Adipocyte (in vitro differentiated cells): ENCODE results near the gene FN3K.

Experiments used
- DNase-seq: peaks from one replicate; pipeline ENCODE4 v3.0.0-alpha.2; 2015; ENCODE audit warnings: low read depth
- H3K27me3 ChIP-seq: replicated peaks from 2 replicates; pipeline ENCODE4 v1.7.0; 2013; ENCODE audit warnings: mild to moderate bottlenecking, low read length, moderate library complexity; ENCODE audit not compliant: control insufficient read depth, insufficient read depth
- H3K36me3 ChIP-seq: 2 replicates; pipeline ENCODE4 v1.7.0; 2013; ENCODE audit warnings: low read length, mild to moderate bottlenecking, moderate library complexity; ENCODE audit not compliant: control insufficient read depth, insufficient read depth, severe bottlenecking
- H3K4me1 ChIP-seq: 2 replicates; pipeline ENCODE4 v1.7.0; 2013; ENCODE audit warnings: mild to moderate bottlenecking, low read length, moderate library complexity; ENCODE audit not compliant: control insufficient read depth, insufficient read depth
- H3K4me3 ChIP-seq: 2 replicates; pipeline ENCODE4 v1.7.0; 2013; ENCODE audit warnings: mild to moderate bottlenecking, low read length, moderate library complexity
- H3K9ac ChIP-seq: 2 replicates; pipeline ENCODE4 v1.7.0; 2013; ENCODE audit warnings: mild to moderate bottlenecking, low read length, moderate library complexity
- H3K9me3 ChIP-seq: 2 replicates; pipeline ENCODE4 v1.7.0; 2013; ENCODE audit warnings: mild to moderate bottlenecking, low read length, moderate library complexity; ENCODE audit not compliant: control insufficient read depth

Gene FN3K

DNA sequence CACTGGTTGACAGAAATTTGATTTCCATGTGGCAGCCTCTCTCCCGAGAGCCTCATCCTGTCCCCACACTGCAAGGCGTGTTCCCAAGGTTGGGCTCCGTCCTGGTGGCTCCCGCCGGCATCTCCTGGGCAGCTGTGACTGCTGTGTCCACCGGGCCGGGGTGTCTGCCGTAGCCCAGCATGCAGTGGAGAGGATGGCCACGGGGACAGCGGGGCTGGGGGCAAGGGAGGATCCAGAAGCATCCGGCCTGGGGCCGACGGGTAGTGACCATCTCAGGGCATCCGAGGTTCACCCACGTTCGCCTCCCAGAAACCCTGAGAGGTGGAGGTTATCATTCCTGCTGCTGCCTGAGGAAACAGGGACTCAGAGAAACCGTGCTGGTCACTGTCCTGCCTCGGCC lies 29.7 kb upstream of the FN3K start:
- Histone ChIP-seq H3K9me3 (no peaks in the 10 kb centered on the region), H3K4me1 (no peaks in the 10 kb centered on the region), H3K36me3 (no peaks in the 10 kb centered on the region), H3K27me3 (peaks cover 29% of the 10 kb centered on the region), H3K9ac (no peak overlapping the region), H3K4me3 (no peak overlapping the region)
- no peak for DNase-seq

DNA sequence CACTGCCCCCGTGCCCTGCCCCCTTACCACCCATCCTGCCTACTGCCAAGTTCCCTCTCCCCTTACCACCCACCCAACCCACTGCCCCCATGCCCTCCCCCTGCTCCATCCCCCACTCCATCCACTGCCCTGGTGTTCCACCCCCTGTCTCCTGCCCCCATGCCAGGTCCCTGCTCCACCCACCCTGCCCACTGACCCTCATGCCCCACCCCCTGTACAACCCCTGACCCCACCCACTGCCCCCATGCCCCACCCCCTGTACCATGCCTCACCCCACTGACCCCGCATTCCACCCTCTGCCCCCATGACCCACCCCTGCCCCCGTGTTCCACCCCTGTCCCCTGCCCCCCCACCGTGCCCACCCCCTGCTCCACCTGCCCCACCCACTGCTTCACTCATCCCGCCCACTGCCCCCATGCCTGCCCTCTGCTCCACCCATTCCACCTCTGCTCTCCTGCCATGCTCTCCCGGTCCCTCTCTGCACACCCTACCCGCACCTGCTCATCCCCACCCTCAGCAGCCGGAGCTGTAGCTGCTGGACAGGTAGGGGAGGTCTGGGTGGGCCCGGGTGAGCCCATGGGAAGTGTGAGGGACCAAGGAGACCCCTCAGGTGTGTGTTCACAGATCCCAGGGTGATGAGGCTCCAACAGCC lies 26.3 kb upstream of the FN3K start:
- H3K4me3 ChIP-seq = no peak overlapping the region
- no peaks in the 10 kb centered on the region for H3K36me3 ChIP-seq
- peaks cover 35% of the 10 kb centered on the region for H3K27me3 ChIP-seq
- H3K9me3 ChIP-seq = no peaks in the 10 kb centered on the region
- no peak overlapping the region for H3K9ac ChIP-seq
- no peak for DNase-seq
- H3K4me1 ChIP-seq = no peaks in the 10 kb centered on the region

DNA sequence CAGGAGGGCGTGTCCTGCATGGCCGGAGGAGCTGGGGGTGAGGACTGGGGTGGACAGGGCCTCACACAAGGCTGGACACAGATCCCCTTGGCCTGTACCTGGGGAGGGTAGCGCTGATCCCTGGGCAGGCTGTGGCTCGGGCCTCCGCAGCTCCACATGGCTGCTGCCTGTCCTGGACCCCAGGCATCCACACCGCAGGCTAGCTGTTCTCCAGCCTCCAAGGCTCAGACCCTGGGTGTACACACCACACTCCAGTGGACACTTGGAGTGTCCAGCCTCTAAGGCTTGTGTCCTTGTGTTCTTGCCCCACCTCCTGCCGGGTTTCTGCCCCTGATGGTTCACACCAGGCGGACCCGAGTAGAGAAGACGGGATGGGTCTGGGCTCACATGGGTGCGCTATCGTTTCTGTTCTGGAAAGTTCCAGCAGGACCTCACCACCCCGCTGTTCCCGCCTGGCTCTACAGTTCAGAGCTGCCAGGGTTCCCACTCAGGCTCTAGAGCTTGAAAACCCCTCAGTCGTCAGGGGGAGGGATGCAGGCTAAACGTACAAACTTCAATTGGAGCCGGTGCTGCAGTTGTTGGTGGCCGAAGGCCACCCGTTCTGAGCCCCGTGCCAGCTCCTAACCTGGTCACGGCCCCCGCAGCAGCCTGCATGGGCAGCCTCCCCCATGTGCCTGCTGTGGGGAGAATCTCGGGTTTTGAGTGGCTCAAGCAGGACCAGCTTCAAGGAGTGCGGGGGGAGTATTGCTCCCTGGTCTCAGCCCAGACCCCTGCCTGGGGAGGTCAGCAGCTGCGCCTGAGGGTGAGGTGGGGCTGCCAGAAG lies 25.5 kb upstream of the FN3K start:
- Histone ChIP-seq H3K9me3 (no peaks in the 10 kb centered on the region), H3K4me1 (no peaks in the 10 kb centered on the region), H3K9ac (no peak overlapping the region), H3K36me3 (no peaks in the 10 kb centered on the region), H3K4me3 (no peak overlapping the region), H3K27me3 (peaks cover 29% of the 10 kb centered on the region)
- no peak for DNase-seq

DNA sequence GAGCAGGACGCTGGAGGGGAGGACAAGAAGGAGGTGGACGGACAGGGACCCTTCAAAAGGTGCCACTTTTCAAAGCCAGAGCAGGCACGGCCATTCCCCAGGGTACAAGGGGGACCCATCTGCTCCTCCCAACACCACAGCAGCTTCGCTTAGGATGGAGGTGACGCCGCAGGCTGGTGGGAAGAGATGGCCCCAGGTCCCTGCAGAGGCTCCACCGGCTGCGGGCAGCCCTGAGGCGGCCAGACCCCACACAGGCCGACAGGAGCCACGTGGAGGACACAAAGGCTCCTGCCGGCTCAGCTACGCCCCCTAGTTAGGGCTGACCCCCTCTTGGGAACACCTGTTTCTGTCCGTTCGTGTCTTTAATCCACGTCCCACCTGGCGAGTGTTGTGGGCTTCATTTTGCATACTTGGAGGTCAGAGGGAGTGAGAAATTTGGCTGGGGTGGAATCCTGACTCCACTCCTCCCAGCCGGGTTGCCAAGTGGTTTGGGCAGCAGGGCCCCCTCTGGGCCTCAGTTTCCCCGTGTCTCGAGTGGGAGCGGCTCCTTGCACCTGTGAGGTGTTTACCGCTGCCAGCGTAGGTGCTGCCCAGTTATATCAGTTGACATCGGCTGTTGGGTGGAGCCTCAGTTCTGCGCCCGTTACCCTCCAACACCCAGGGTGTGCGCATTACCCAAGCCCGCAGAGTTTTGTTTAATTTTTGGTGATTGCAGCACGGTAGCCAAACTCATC lies 24.7 kb upstream of the FN3K start:
- Histone ChIP-seq H3K4me3 (no peak overlapping the region), H3K36me3 (no peaks in the 10 kb centered on the region), H3K9me3 (no peaks in the 10 kb centered on the region), H3K9ac (no peak overlapping the region), H3K4me1 (peaks cover under 1% of the 10 kb centered on the region), H3K27me3 (peaks cover 21% of the 10 kb centered on the region)
- no peak for DNase-seq

DNA sequence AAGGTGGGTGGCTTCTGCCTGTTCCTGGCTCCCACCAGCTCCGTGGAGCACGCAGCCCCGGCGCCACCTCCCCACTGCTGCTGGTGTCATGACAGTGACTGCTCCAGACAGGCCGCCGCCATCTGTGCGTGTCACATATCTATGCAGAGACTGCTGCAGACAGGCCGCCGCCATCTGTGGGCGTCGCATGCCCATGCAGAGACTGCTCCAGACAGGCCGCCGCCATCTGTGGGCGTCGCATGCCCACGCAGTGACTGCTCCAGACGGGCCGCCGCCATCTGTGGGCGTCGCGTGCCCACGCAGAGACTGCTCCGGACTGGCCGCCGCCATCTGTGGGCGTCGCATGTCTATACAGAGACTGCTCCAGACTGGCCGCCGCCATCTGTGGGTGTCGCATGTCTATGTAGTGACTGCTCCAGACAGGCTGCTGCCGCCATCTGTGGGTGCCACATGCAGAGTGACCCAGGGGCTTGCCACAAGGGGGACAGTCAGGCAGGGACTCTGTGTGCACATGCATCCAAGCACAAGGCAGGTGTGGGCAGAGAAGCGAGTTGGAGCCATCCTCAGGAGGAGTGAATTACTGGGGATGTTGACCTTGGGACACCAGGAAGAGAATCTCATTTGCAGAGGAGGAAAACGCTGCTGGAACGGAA lies 22.2 kb upstream of the FN3K start:
- Histone ChIP-seq H3K4me3 (no peak overlapping the region), H3K4me1 (peaks cover 10% of the 10 kb centered on the region), H3K9me3 (no peaks in the 10 kb centered on the region), H3K36me3 (no peaks in the 10 kb centered on the region), H3K27me3 (peaks cover 21% of the 10 kb centered on the region), H3K9ac (no peak overlapping the region)
- DNase-seq = no peak

DNA sequence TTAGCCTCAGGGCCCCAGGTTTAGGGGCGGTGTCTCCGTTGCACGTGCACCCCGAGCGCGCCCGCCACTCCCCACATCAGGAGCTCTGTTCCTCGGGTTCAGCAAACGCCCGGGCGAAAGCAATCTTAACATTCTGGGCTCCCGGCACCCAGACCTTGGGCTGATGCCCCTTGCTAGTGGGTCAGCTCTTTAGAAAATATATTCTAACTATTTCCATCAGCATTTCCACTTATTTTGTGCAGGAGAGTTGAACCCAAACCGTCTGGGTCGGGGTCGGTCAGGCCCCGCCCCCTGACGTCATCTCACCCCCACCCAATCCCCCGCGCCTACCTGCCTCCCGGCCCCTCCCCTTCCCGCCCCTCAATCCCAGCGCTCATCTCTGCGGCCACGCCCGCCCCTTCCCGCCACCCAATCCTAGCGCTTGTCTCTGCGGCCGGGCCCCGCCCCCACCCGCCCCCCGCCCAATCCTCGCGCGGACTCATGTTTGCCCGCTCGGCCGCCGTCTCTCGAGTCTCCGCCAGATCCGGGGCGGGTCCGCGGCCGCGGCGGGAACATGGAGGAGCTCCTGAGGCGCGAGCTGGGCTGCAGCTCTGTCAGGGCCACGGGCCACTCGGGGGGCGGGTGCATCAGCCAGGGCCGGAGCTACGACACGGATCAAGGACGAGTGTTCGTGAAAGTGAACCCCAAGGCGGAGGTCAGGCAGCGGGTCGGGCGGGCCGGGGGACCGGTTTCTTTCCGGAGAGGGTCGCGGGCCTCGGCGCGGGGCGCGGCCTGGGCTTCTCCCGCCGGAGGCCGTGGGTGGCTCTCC lies 19.0 kb upstream of the FN3K start, which contains the start of gene FN3KRP:
Gene FN3KRP, plus strand, starts transcription at position 504 of the 808 bp plus-strand sequence. Its CDS starts 50 bp downstream, at position 554.
- H3K9ac ChIP-seq = peak within 1 kb of the TSS; percentile 86
- peaks cover 10% of the 10 kb centered on the region for H3K4me1 ChIP-seq
- H3K27me3 ChIP-seq = peaks cover 8% of the 10 kb centered on the region
- H3K36me3 ChIP-seq = peaks cover 12% of the 10 kb centered on the region
- H3K9me3 ChIP-seq = no peaks in the 10 kb centered on the region
- peak within 1 kb of the TSS; percentile 92 for H3K4me3 ChIP-seq
- DNase-seq = peak; percentile 97

DNA sequence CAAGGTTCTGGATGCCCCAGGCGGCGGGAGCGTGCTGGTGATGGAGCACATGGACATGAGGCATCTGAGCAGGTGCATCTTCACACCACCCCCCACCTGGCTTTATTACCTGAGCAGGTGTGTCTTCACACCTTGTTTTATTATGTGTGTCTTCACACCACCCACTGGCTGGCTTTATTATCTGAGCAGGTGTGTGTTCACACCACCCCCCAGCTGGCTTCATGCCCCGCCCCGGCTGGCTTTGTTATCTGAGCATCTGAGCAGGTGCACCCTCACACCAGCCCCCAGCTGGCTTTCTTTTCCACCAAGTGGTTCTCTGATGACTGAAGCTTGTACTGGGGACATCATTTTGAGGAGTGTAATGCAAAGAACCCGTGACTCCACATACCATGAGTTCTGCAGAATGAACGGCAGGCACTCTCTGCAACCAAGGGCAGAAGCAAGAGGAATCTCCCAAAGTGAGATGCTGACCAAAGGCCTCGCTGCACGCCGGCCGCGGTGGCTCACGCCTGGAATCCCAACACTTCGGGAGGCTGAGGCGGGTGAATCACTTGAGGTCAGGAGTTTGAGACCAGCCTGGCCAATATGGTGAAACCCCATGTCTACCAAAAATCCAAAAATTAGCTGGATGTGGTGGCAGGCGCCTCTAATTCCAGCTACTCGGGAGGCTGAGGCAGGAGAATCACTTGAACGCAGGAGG lies 16.3 kb upstream of the FN3K start:
- peaks cover 10% of the 10 kb centered on the region for H3K4me1 ChIP-seq
- H3K27me3 ChIP-seq = no peaks in the 10 kb centered on the region
- no peak overlapping the region for H3K9ac ChIP-seq
- no peak for DNase-seq
- no peak overlapping the region for H3K4me3 ChIP-seq
- H3K36me3 ChIP-seq = peaks cover 22% of the 10 kb centered on the region
- no peaks in the 10 kb centered on the region for H3K9me3 ChIP-seq

DNA sequence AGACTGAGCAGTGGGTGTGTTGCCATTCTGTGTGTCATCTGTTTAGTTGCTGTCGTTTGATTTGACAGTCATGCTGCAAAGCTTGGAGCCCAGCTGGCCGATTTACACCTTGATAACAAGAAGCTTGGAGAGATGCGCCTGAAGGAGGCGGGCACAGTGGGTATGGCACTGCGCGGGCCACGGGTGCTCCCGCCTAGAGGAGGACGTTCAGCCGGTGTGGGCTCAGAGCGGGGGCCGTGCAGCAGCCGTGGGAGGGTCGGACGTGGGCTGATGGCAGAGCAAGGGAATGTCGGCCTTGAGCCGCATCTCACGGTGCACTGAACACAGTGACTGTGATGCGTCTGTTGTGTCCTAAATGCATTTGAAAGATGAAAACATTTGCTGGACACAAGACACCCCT lies 15.2 kb upstream of the FN3K start:
- H3K27me3 ChIP-seq = no peaks in the 10 kb centered on the region
- H3K4me1 ChIP-seq = peaks cover 10% of the 10 kb centered on the region
- no peak for DNase-seq
- H3K9me3 ChIP-seq = no peaks in the 10 kb centered on the region
- no peak overlapping the region for H3K9ac ChIP-seq
- peaks cover 22% of the 10 kb centered on the region for H3K36me3 ChIP-seq
- H3K4me3 ChIP-seq = no peak overlapping the region

DNA sequence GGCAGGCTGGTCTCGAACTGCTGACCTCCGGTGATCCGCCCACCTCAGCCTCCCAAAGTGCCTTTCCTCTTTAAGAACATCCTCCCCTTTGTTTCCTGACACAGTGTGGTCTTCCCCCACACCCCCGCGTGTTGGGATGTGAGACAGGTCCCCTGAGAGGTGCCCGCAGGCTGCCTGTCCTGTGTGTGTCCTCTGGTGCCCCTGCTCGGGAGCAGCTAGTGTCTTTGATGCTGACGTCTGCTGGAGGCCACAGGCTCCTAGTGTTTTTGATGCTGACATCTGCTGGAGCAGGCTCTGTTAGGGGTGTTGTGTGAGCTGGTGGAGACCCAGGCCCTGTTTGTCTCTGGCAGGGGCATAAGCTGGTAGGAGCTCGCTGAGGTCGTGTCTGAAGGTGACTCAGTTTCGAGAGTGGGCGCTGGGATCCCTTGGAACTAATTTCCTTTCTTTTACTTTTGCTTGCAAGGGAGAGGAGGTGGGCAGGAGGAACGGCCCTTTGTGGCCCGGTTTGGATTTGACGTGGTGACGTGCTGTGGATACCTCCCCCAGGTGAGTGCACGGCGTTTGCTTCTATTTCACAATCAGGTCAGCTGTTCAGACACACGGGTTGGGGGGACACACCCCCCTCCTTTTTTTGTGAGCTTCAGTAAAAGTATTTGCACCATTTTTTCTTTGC lies 12.9 kb upstream of the FN3K start:
- Histone ChIP-seq H3K9me3 (no peaks in the 10 kb centered on the region), H3K9ac (no peak overlapping the region), H3K27me3 (no peaks in the 10 kb centered on the region), H3K4me1 (peaks cover 5% of the 10 kb centered on the region), H3K4me3 (no peak overlapping the region), H3K36me3 (peaks cover 36% of the 10 kb centered on the region)
- no peak for DNase-seq
